Left colon (tissue), 2 donors: Measurements from ENCODE around the gene DHH. TPM values are rescaled to one million over a fixed set of nuclear protein-coding genes. Genes with fewer than 3 reads are reported as not detected.
A peak's percentile ranks its signal among the peaks of the same experiment; 100 is the strongest.

Experiments
- ATAC-seq: fragments of 200-7000 bp; cut with Tn5 transposase; one replicate; pipeline ENCODE4 v1.9.1; 2020; ENCODE audit warnings: mild to moderate bottlenecking, moderate library complexity
- DNase-seq, 2 donors: peaks; one replicate each; pipeline ENCODE4 v3.0.0-alpha.2; 2020
- intact Hi-C, 2 donors: fragments of 100-400 bp; cut with DNase I in 1 of 2; cut with micrococcal nuclease in 1 of 2; formaldehyde crosslinking; loops; one replicate each; pipeline versions ENCODE4 v1.11.2 to v1.14.0; 2022; cut with DNase I, micrococcal nuclease
- total RNA-seq, 2 donors: library from RNA; stranded (reverse); fragmentation: NEBNext Ultra II Directional; extraction: Animal tissue kit (Norgen Biotek cat#: 25700); gene quantifications; one replicate each; pipeline ENCODE4 v1.2.1, GENCODE V29; 2021
- donor health status: DM: no; HTN: no; CAD: no.
- donor health status: DM: yes; HTN: yes; CAD: no.

Gene DHH
- total RNA-seq, 2 donors from 2014 or later, result 0.31 to 0.50 TPM

DNA sequence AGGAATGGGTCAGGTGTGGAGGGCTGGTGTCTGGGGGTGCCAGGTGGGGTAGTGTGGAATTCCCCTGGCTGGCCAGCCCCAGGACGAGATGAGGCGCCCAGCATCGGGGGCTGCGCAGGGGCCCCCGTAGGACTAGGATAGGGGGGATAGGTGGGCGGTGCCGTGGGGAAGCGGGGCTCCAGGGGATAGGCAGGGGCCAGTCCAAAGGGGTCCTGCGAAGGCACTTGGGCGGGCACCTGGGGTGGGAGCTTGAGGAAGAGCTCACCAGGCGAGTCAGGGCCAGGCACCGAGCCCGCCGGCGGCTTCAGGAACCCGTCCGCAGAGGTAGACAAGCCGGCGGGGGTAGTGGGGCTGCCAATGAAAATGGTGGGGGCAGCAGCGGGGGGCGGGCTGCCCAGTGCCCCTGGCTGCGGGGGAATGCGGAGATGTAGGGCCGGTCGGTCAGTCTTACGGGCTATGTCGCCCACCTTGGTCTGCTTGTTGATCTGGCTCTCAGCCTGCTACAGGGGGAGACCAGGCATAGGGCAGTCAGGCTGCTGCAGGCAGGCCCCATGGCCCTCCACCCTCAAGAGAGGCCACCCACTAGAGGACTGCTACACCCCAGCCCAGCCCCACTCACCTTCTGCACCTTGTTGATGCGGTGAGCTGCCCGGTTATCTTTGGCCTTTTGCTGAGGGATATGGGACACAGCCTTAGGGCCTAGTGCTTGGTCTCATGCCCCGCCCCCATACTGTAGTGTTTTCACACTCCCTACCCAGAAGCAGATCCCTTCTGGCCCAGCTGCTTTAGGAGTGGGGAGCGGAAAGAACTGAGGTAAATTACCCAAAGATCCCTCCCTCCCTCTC, 53.3 kb downstream of the DHH start:
- intact Hi-C loops, result no loop called here
- DNase-seq (no peak), ATAC-seq (no peak)

DNA sequence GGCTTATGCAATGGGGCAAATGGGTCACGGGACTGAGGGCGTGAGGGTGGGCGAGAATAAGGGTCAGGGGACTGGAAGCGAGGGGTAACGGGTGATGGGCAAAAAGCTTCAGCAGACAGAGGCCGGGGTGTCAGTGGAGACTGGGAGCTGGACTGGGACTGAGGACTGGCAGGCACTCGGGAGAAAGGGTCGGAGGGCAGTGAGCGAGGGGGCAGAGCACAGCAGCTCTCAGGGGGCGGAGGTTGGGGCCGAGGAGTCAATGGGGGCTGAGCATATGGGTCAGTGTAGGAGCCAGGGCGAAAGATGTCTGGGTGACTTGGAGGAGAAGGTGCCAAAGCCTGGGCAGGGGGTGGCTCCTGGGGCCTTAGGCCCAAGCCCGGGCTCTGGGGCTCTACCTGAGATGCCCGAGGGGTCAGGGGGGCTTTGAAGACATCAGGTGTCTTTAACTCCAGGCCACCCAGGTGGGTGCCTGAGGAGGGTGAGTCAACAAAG, 54.2 kb downstream of the DHH start:
- no peak for ATAC-seq
- intact Hi-C loops, result no loop called here
- no peak for DNase-seq

DNA sequence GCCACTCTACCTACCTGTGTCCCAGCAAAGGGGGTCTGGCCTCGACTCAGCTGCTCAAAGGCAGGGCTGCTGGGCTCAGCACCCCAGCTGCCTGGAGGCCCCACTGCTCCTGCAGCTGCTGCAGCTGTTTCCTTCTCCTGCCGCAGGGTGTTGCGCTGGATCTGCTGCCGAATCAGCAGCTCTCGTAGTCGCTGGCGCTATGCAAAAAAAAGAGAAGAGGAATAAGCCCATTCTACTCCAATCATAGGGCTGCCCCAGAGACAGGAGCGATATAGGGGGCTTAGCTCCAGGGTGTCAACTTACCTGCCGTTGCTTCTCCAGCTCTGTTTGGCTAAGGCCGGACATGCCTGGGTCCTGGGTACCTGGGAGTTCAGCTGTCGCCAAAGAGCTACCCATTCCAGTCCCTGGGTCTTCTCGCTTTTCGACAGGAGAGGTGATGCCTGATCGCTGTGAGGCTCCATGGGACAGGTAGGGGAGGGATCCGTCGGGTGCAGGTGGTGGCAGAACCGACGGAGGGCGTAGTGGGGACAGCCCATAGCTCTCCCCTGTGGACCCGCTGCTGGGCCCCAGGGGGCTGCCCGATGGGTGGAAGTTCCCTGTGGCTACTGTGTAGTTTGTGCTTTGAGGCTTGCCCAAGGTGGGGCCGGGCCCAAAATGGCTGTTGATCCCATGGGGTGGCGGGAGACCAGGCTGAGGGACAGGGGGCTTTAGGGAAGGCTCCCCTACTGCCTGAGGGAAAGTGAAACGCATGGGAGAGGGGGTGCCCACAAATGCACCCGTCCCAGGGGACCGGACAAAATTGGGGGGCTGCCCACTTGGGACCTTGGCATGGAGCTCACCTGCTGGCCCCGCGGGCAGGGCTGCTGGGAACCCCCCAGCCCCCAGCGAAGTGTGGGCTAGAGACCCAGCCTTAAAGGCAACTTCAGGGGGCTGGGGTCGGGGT, 54.9 kb downstream of the DHH start:
- no peak for ATAC-seq
- intact Hi-C loops, result no loop called here
- no peak for DNase-seq

DNA sequence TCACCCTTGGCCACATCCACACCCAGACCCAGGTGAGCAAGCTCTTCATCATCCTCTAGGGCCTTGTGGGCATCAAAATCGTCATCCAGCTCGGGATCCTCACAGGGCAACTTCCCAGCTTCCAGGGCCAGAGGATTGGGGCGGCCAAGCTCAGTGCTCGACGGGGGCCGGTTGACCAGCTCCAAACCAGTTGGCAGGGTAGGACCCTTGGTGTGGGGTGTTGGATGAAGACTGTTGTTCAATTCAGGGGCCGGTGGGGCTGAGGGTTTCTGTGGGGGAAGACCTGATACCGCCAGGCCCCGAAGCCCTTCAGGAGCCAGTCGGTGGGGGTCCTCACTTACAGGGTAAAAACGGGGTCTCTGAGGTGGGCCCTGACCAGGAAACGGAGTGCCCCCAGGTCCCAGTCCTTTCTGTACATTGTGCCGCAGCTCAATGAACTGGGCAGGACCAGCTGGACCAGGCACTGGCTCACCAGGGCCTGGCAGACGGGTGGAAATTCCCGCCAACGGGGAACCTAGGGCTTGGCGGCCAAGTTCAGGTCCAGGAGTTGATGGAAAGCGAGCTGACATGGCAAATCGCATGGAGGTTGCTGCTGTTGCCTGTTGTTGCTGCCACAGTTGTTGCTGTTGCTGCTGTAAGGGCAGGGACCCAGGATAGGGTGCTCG, 56.2 kb downstream of the DHH start:
- DNase-seq (peak in 1 of 2 donors; percentile 3), ATAC-seq (no peak)
- intact Hi-C loops, result no loop called here

DNA sequence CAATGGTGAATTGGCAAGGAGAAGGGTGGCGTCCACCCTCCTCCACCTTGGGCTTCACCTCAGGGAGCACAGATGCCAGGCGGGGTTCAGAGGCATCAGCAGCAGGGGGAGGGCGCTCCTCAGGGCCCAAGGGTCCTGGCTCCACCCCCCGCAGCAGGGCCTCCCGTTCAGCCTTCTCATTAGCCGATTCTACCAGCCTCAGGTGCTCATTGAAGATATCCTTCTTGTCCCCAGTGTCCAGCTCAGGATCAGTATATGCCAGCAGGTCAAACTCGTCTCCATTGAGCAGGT, 56.7 kb downstream of the DHH start:
- intact Hi-C loops, result no loop called here
- DNase-seq (peak in 1 of 2 donors; percentile 1), ATAC-seq (no peak)

DNA sequence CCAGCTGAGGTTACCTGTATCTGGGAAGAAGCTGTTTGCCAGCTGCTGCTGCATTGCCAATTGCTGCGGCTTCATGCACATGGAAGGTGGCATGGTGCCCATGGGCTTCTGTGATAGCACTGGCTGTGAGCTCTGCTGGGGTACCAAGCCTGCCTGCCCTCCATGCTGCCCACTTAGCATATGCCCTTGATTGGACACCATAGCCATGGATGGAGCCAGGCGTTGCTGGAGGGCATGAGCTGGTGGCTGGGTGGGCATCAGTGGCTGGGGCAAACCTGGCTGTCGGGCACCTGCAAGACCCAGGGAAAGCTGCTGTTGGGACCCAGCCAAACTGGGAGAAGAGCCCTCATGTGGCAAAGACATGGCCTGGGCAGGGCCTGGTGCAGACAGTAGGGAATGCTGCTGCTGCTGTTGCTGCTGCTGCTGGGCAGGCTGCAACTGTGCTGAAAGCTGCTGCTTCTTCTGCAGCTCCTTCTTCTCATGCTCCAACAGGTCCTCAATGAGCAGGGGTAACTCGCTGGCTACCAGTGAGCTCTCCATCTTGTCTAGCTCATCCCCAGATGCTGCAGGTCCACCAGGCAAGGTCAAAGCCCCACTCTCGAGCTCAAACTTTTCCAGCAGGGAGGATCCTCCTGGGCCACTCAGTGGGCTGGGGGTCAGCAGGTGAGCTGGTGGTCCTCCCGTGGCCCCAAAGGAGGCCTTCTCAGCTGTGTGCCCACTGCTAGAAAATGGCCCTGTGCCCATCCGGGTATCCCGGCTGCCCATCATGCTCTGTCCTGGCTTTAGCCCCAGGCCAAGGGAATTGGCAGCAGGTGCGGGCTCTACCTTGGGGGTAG, 57.3 kb downstream of the DHH start:
- ATAC-seq (no peak), DNase-seq (no peak)
- intact Hi-C loops, result no loop called here

Other genes with a start within 250 kb of the DHH start
- gene DDX23, start 242.6 kb downstream of the DHH start, total RNA-seq, result 10 to 100 TPM; 74.6 to 79.8 TPM
- gene RND1, start 228.9 kb downstream of the DHH start, total RNA-seq, result 1 to 10 TPM; 2.1 to 8.6 TPM
- 10 to 100 TPM; 21.3 to 26.9 TPM for gene FKBP11, start 169.3 kb downstream of the DHH start, total RNA-seq
- 100 to 1,000 TPM; 271 to 304 TPM for gene ARF3, start 137.3 kb downstream of the DHH start, total RNA-seq
- gene WNT10B, start 123.1 kb downstream of the DHH start, total RNA-seq, result under 1 TPM; 0.15 to 0.61 TPM
- not detected for gene WNT1, start 116.5 kb downstream of the DHH start, total RNA-seq
- under 1 TPM in 1 of 2 donors, not detected in 1; 0.06 TPM for gene DDN, start 95.4 kb downstream of the DHH start, total RNA-seq
- gene PRKAG1, start 76.0 kb downstream of the DHH start, total RNA-seq, result 10 to 100 TPM; 52.0 to 53.9 TPM
- gene KMT2D, start 34.0 kb downstream of the DHH start, total RNA-seq, result 10 to 100 TPM; 68.8 to 82.8 TPM
- gene RHEBL1, start 24.8 kb downstream of the DHH start, total RNA-seq, result not detected
- 10 to 100 TPM; 44.7 to 49.6 TPM for gene LMBR1L, start 16.0 kb upstream of the DHH start, total RNA-seq
- gene TUBA1B, start 36.6 kb upstream of the DHH start, total RNA-seq, result 100 to 1,000 TPM; 298 to 454 TPM
- gene TUBA1A, start 94.3 kb upstream of the DHH start, total RNA-seq, result 10 to 100 TPM; 12.8 to 57.7 TPM
- gene TUBA1C, start 170.3 kb upstream of the DHH start, total RNA-seq, result 100 to 1,000 TPM; 260 to 267 TPM
- 10 to 100 TPM in 1 of 2 donors, 1 to 10 TPM in 1; 5.5 to 14.3 TPM for gene PRPH, start 200.3 kb upstream of the DHH start, total RNA-seq
- 10 to 100 TPM in 1 of 2 donors, 1 to 10 TPM in 1; 4.9 to 12.4 TPM for gene TROAP, start 228.5 kb upstream of the DHH start, total RNA-seq
- gene C1QL4, start 242.4 kb upstream of the DHH start, total RNA-seq, result not detected